Renal cortex interstitium (tissue), 11 donors: Measurements from ENCODE around the gene TBX2. TPM values are rescaled to one million over a fixed set of nuclear protein-coding genes. Genes with fewer than 3 reads are reported as not detected.

Experiments
- DNase-seq, 11 donors: peaks; one replicate each; pipeline ENCODE4 v3.0.0-alpha.2; 2013; ENCODE audit warnings: low read depth in 9 of 11, low spot score in 4 of 11; ENCODE audit errors: extremely low read depth in 1 of 11
- polyA plus RNA-seq, 3 donors: library from polyadenylated mRNA; unstranded; fragments of 120-200 nt; gene quantifications; one replicate each; pipeline ENCODE4 v1.2.1, GENCODE V29; 2013; ENCODE audit not compliant: insufficient read length in 3 of 3

Gene TBX2
- polyA plus RNA-seq, 3 donors: 57.3 to 112 (median 99.3) TPM

- no peak for DNase-seq
Observed at GRCh38 chr17:61382796-61383688, 16.6 kb upstream of the TBX2 start.

- no peak for DNase-seq
Observed at GRCh38 chr17:61383689-61384201, 15.9 kb upstream of the TBX2 start.

GRCh38 chr17:61384354-61384691 is 15.3 kb upstream of the TBX2 start:
- no peak for DNase-seq

GRCh38 chr17:61384692-61385576 is 14.7 kb upstream of the TBX2 start:
- DNase-seq: no peak

- DNase-seq: no peak
Observed at GRCh38 chr17:61385577-61386236, 13.9 kb upstream of the TBX2 start.

GRCh38 chr17:61386251-61386650 is 13.4 kb upstream of the TBX2 start:
- no peak for DNase-seq

- no peak for DNase-seq
Observed at GRCh38 chr17:61387011-61387410, 12.6 kb upstream of the TBX2 start.

GRCh38 chr17:61387511-61388305 is 11.9 kb upstream of the TBX2 start:
- DNase-seq: no peak

- DNase-seq: no peak
Observed at GRCh38 chr17:61388561-61389356, 10.9 kb upstream of the TBX2 start.

- DNase-seq: no peak
Observed at GRCh38 chr17:61389670-61390478, 9.8 kb upstream of the TBX2 start.

- no peak for DNase-seq
Observed at GRCh38 chr17:61390479-61390791, 9.2 kb upstream of the TBX2 start.

- DNase-seq: no peak
Observed at GRCh38 chr17:61391595-61392291, 7.9 kb upstream of the TBX2 start.

GRCh38 chr17:61392679-61393078 is 7.0 kb upstream of the TBX2 start:
- DNase-seq: no peak

GRCh38 chr17:61393550-61393903 is 6.1 kb upstream of the TBX2 start:
- DNase-seq: no peak

- DNase-seq: no peak
Observed at GRCh38 chr17:61393904-61394629, 5.6 kb upstream of the TBX2 start.
